PC-3 (cell line): ENCODE measurements around the gene IPCEF1. TPM values are rescaled to one million over a fixed set of nuclear protein-coding genes. Genes with fewer than 3 reads are reported as not detected.

Experiments
- ATAC-seq: fragments of 200-7000 bp; cut with Tn5 transposase; 2 replicates; pipeline ENCODE4 v1.9.1; 2020; ENCODE audit warnings: mild to moderate bottlenecking, moderate library complexity
- BruUV-seq: library from RNA; stranded (reverse); fragments of 400-500 nt; replicated peaks from 2 replicates; lab custom pipeline; 2021; lab: Mats Ljungman, UMichigan
- CTCF ChIA-PET: fragments of 300-600 bp; sonication (Branson Sonifier 250); formaldehyde crosslinking; loops from one replicate; lab custom pipeline; 2022; ENCODE audit warnings: antibody characterized with exemption; lab: Charles Lee
- POLR2A ChIA-PET: fragments of 300-600 bp; sonication (Branson Sonifier 250); formaldehyde crosslinking; loops from one replicate; lab custom pipeline; 2022; ENCODE audit warnings: antibody characterized with exemption; ENCODE audit not compliant: unreplicated experiment; lab: Charles Lee
- DNase-seq: peaks from one replicate; pipeline ENCODE4 v3.0.0-alpha.2; 2015
- H2AFZ ChIP-seq: fragments of 300-600 bp; sonication (generic); 2 replicates; pipeline ENCODE4 v1.6.0; 2016; ENCODE audit warnings: antibody characterized with exemption, low read length
- H3F3A ChIP-seq: fragments of 300-600 bp; sonication (generic); one replicate; pipeline ENCODE4 v1.6.0; 2017; ENCODE audit warnings: antibody characterized with exemption, low read length, control low read depth, mild to moderate bottlenecking; ENCODE audit not compliant: unreplicated experiment
- H3K27ac ChIP-seq: fragments of 300-600 bp; sonication (generic); 2 replicates; pipeline ENCODE4 v1.5.1; 2016; ENCODE audit warnings: mild to moderate bottlenecking, low read length
- H3K27me3 ChIP-seq: fragments of 300-600 bp; sonication (generic); 2 replicates; pipeline ENCODE4 v1.6.1; 2016; ENCODE audit warnings: low read length, mixed read lengths
- H3K36me3 ChIP-seq: fragments of 300-600 bp; sonication (generic); 2 replicates; pipeline ENCODE4 v1.6.1; 2016; ENCODE audit warnings: low read depth, mixed run types, low read length, mixed read lengths
- H3K4me1 ChIP-seq: fragments of 300-600 bp; sonication (generic); 2 replicates; pipeline ENCODE4 v1.5.1; 2016; ENCODE audit warnings: low read length; ENCODE audit not compliant: insufficient read depth
- H3K4me2 ChIP-seq: fragments of 300-600 bp; sonication (generic); 2 replicates; pipeline ENCODE4 v1.6.0; 2016; ENCODE audit warnings: low read length
- H3K4me3 ChIP-seq: fragments of 300-600 bp; sonication (generic); 2 replicates; pipeline ENCODE4 v1.5.1; 2016; ENCODE audit warnings: mild to moderate bottlenecking, low read length, mixed read lengths
- H3K79me2 ChIP-seq: fragments of 300-600 bp; sonication (generic); 2 replicates; pipeline ENCODE4 v1.6.1; 2017; ENCODE audit warnings: low read length, mixed read lengths
- H3K9ac ChIP-seq: fragments of 300-600 bp; sonication (generic); 2 replicates; pipeline ENCODE4 v1.6.0; 2016; ENCODE audit warnings: mild to moderate bottlenecking, low read length
- H3K9me2 ChIP-seq: fragments of 300-600 bp; sonication (generic); replicated peaks from 2 replicates; pipeline ENCODE4 v1.6.1; 2016; ENCODE audit warnings: mixed run types, low read length, mixed read lengths
- H3K9me3 ChIP-seq: fragments of 300-600 bp; sonication (generic); 2 replicates; pipeline ENCODE4 v1.6.1; 2016; ENCODE audit warnings: low read length, mixed read lengths
- H4K20me1 ChIP-seq: fragments of 300-600 bp; sonication (generic); 2 replicates; pipeline ENCODE4 v1.6.1; 2016; ENCODE audit warnings: low read length, mixed read lengths
- EZH2 ChIP-seq: fragments of 300-600 bp; sonication (generic); IDR thresholded peaks from one replicate; pipeline ENCODE4 v1.6.1; 2017; ENCODE audit warnings: antibody characterized with exemption, mild to moderate bottlenecking, low read length; ENCODE audit not compliant: unreplicated experiment
- EZH2phosphoT487 ChIP-seq: fragments of 300-600 bp; sonication (generic); IDR thresholded peaks from 2 replicates; pipeline ENCODE4 v1.6.1; 2018; ENCODE audit warnings: mild to moderate bottlenecking, antibody characterized with exemption, low read length, borderline replicate concordance
- intact Hi-C: fragments of 100-400 bp; cut with micrococcal nuclease; formaldehyde crosslinking; loops from 2 replicates; pipeline ENCODE4 v1.9.0; 2023
- total RNA-seq: library from RNA; depleted of rRNA; stranded (reverse); fragments of >200 nt; gene quantifications from 2 replicates; pipeline ENCODE4 v1.2.3, GENCODE V29; 2014
- TF ChIP-seq, protein P1 (sequence below): fragments of 300-600 bp; sonication (generic); conservative IDR thresholded peaks from 2 replicates; pipeline ENCODE4 v1.5.1; 2017; ENCODE audit warnings: antibody characterized with exemption, low read depth, mild to moderate bottlenecking, low read length

Gene IPCEF1
- total RNA-seq, 1 experiment from 2014 or later, result 0.29 TPM

DNA sequence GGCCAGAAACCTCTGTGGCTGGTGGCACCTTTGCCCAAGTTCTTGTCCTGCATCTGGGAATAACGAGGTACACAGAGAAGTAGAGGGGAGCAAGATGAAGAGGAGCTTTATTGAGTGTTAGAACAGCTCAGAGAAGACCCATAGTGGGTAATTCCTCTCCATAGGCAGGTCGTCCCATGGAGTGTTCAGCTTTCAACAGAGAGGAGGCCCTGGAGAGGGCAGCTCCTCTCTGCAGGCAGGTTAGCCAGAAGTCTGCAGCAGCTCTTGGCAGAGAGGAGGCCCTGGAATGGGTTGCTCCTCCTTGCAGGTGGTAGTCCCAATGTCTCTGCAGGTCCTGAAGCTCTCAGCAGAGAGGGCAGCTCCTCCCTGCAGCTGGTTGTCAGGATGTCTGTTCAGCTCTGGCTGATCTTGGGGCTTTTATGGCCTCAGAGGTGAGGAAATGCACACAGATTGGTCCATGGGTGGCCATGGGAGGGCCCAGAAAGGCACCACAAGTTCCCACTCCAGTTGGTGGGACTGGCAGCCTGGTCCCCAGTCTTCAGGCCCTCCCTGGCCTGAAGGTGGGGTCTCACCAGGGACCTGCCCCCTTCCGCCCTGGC lies 89.0 kb downstream of the IPCEF1 start:
- Histone ChIP-seq H3K27ac (no peak overlapping the region), H3K36me3 (no peaks in the 10 kb centered on the region), H2AFZ (no peak overlapping the region), H3F3A (no peaks in the 10 kb centered on the region), H3K79me2 (no peaks in the 10 kb centered on the region), H4K20me1 (no peaks in the 10 kb centered on the region), H3K4me1 (no peaks in the 10 kb centered on the region), H3K9ac (no peak overlapping the region), H3K27me3 (no peaks in the 10 kb centered on the region), H3K4me2 (no peak overlapping the region), H3K4me3 (no peak overlapping the region), H3K9me2 (no peaks in the 10 kb centered on the region), H3K9me3 (no peaks in the 10 kb centered on the region)
- TF ChIP-seq, protein P1, sequence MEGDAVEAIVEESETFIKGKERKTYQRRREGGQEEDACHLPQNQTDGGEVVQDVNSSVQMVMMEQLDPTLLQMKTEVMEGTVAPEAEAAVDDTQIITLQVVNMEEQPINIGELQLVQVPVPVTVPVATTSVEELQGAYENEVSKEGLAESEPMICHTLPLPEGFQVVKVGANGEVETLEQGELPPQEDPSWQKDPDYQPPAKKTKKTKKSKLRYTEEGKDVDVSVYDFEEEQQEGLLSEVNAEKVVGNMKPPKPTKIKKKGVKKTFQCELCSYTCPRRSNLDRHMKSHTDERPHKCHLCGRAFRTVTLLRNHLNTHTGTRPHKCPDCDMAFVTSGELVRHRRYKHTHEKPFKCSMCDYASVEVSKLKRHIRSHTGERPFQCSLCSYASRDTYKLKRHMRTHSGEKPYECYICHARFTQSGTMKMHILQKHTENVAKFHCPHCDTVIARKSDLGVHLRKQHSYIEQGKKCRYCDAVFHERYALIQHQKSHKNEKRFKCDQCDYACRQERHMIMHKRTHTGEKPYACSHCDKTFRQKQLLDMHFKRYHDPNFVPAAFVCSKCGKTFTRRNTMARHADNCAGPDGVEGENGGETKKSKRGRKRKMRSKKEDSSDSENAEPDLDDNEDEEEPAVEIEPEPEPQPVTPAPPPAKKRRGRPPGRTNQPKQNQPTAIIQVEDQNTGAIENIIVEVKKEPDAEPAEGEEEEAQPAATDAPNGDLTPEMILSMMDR, result no peak
- no peak for TF ChIP-seq EZH2
- no peak for TF ChIP-seq EZH2phosphoT487
- ATAC-seq (no peak), DNase-seq (no peak)
- BruUV-seq, result no TSS peak
- CTCF ChIA-PET, result no interaction called here
- intact Hi-C loops, result no loop called here
- POLR2A ChIA-PET, result no interaction called here

DNA sequence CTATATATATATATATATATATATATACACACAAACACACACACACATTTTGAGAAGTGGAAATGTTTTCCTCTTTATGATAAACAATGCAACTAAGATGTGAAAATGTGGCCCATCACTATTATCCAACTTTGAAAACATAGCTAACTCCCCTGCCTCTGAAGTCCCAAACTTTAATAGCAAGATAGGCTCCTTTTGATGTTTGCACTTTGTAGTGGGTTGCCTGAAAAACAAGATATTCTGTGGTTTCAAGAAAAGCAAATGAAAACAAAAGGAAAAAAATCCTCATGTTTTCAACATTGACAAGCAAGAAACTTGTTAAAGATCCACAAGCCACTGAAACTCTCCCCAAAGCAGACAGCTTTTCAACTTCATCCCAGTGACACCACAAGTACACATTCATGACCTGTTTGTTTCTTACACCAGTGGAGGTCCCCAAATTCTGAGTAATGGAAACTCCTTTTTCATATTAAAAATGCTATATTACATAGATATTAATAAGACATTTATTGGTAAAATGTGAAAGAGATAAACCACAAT lies 90.0 kb downstream of the IPCEF1 start:
- intact Hi-C loops, result no loop called here

More for the DNA sequence above, 90.0 kb downstream of the IPCEF1 start:
- CTCF ChIA-PET, result no interaction called here
- H3F3A ChIP-seq, result no peaks in the 10 kb centered on the region
- H2AFZ ChIP-seq, result no peak overlapping the region
- BruUV-seq, result no TSS peak
- DNase-seq (no peak), ATAC-seq (no peak)
- no peak overlapping the region for H3K4me3 ChIP-seq
- no peaks in the 10 kb centered on the region for H3K27me3 ChIP-seq
- no peaks in the 10 kb centered on the region for H3K36me3 ChIP-seq
- H3K9ac ChIP-seq, result no peak overlapping the region
- TF ChIP-seq, protein P1, result no peak
- TF ChIP-seq EZH2 (no peak), EZH2phosphoT487 (no peak)
- H3K4me2 ChIP-seq, result no peak overlapping the region
- no peak overlapping the region for H3K27ac ChIP-seq
- no peaks in the 10 kb centered on the region for H3K79me2 ChIP-seq
- H4K20me1 ChIP-seq, result no peaks in the 10 kb centered on the region
- no peaks in the 10 kb centered on the region for H3K4me1 ChIP-seq
- POLR2A ChIA-PET, result no interaction called here
- no peaks in the 10 kb centered on the region for H3K9me2 ChIP-seq
- no peaks in the 10 kb centered on the region for H3K9me3 ChIP-seq
